Measurements from ENCODE around the gene GMDS.

GRCh38 chr6:1630212-1630770, 615.1 kb downstream of the GMDS start:
- no peak for TF ChIP-seq POLR2A (IDR thresholded peaks at IDR 0.05; ENCODE audit: low read depth, low read length)
- no peak for TF ChIP-seq CEBPB (IDR thresholded peaks at IDR 0.05; ENCODE audit: low read depth, low read length)
- no peak for TF ChIP-seq CTCF (conservative IDR thresholded peaks at IDR 0.05; ENCODE audit: low read depth, low read length)
- no peak for TF ChIP-seq RCOR1 (IDR thresholded peaks at IDR 0.05; ENCODE audit: insufficient replicate concordance, low read length)
- no peak for TF ChIP-seq FOS (IDR thresholded peaks at IDR 0.05; ENCODE audit: low read depth, low read length)
- TF ChIP-seq RFX5 (IDR thresholded peaks at IDR 0.05; ENCODE audit: low read depth, low read length): no peak
- TF ChIP-seq ELK1 (IDR thresholded peaks at IDR 0.05; ENCODE audit: borderline replicate concordance, low read depth, low read length): no peak
- no peak for TF ChIP-seq MAFK (IDR thresholded peaks at IDR 0.05; ENCODE audit: low read depth, low read length)
- TF ChIP-seq NFE2L2 (IDR thresholded peaks at IDR 0.05; ENCODE audit: low read depth, low read length): no peak
- TF ChIP-seq BHLHE40 (IDR thresholded peaks at IDR 0.05; ENCODE audit: low read depth, low read length): no peak
- no peak for TF ChIP-seq USF2 (IDR thresholded peaks at IDR 0.05; ENCODE audit: low read depth, low read length)
- TF ChIP-seq CHD1 (IDR thresholded peaks at IDR 0.05; ENCODE audit: low read depth, low read length): no peak
- TF ChIP-seq SMC3 (IDR thresholded peaks at IDR 0.05; ENCODE audit: low read depth, low read length): no peak
- no peak for TF ChIP-seq MAZ (IDR thresholded peaks at IDR 0.05; ENCODE audit: borderline replicate concordance, low read depth, low read length)
